GM18498 (cell line): ENCODE results near the gene NKX2-1.
"Not testable (repeated sequence)": the region's sequence is repeated elsewhere in the genome, so short reads cannot be mapped to it uniquely, and the experiment has no call there.

Source experiments
- ATAC-seq: cut with Tn5 transposase; IDR thresholded peaks from one replicate; pipeline ENCODE4 v1.9.1; 2021; ENCODE audit warnings: mild to moderate bottlenecking, moderate library complexity; ENCODE audit not compliant: unreplicated experiment

Gene NKX2-1

DNA sequence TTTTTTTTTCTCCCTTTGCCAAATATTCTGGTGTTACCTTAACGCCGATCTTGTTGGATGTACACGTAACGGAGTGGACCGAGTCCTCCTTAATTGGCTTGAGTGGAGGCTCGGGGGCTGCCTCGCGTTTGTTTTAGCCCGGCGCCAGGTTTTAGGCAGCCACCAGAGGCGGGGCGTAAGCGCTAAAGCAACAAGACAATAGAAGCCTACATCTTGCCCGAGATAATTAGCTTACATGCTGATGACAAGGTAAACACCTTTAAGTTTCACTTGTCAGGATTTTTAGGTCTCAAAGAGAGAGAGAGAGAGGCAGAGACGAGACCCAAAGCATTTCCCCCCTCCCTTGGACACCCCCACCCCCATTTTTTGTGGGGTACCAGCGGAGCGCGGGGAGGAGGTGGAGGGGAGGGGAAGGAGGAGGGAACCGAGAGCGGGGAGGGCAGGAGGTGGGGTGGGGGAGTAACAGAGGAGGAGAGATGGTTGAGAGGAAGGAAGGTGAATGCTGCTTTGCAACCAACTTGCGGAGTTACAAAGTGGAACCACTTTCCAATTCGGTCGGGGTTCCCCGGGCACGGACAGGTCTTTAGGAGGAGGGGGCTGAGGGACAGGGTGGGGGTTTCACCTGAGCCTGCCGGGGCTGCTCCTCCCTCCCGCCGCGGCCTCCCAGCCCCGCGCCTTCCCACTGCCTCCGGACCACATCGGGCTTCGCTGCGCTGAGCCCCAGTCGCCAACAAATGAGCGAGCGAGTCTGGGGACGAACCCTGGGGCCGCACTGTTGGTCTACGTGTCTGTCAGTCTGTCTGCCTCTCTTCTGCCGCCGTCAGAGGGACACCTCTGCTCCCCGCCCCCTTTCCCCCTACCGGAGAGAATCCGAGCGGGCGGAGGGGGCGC is at the start of gene NKX2-1:
Gene NKX2-1, minus strand, starts transcription at position 802 of the 891 bp plus-strand sequence. Its CDS starts 103 bp downstream, at position 699.
- ATAC-seq = no peak

DNA sequence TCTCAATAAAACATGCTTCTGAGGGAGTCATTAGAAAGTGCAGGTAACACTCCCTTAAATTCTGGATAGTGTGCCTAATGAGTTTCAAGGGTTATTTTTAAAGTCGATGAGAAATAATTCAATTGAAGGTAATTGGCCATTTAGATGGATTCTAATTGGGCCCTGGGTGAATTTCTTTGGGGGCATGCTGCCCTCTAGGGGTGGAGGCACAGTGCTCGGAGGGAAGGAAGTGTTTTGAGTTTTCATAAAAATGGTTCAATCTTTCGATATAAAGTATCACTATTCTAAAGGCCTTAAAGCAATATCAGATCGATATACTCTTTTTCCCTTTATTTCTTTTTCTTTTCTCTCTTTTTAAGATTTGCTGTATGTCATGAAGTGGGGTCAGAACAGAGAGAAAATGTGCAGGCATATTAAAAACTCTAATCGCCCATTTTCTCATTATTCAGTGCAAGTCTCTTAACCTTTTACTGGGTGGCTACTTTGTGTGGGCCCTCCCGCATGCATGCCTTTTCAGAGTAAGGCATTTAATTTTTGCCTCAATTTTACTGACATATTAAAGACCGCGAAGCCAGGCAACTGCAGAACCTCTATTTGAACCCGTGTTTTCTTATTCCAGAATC is 36.9 kb upstream of the NKX2-1 start:
- no peak for ATAC-seq

DNA sequence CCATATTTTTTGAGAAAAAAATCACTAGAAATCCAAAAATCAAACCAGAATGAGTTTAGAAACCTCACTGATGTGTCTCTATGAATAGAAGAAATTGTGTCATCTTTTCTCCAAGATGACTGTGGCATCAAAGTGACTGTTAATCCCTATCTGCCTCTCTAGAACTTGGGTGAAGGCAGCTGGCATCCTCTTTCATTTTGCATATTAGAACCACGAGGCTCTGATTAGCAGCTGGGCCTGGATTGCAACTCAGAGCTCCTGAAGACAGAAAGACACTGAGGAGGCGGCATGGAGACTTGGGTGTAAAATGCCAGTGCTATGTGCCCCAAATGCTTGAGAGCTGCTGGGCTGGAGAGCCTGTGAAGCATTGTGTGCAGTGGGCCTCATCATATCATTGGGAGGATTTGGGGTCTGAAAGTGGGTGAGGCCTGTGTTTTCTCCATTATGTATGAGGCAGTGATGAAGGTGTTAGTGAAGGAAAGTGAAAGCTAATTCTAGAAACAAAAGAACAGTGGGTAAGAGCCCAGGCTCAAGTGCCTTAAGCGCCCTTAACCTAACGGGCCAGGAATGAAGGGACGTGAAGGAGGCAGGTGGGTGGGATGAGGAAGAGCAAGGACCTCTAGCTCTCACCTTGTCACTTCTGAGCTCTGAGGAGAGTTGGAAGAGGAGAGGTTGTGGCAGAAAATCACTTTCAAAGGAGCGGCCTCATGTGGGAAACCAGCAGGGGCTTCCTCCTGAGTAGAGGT is 36.1 kb upstream of the NKX2-1 start:
- no peak for ATAC-seq

DNA sequence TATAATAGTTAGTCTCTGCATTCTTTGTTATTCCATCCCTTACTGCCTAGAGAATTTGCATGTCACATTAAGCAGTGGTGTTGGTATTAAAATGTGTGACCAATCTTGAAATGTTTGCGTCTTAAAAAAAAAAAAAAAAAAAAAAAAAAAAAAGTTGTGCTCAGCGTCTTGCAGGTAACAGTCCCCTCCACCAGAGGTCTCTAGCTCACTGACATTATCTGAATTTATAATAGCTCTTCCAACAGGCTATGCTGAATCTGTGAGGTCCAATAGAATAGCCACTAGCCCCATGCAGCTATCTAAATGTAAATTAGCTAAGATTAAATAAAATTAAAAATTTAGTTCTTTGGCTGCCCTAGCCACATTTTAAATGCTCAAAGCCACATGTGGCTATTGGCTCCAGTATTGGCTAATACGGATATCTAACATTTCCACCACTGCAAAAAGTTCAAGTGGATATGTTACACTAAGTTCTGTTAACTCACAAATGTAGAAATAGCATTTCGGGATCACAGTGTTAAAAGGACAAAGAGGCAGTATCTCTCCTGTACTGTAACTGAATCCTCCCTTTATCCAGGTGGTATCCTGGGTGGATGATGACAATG is 33.7 kb upstream of the NKX2-1 start:
- ATAC-seq = peak; percentile 77

- no peak for ATAC-seq
Observed at GRCh38 chr14:36550899-36551298, 30.9 kb upstream of the NKX2-1 start.

DNA sequence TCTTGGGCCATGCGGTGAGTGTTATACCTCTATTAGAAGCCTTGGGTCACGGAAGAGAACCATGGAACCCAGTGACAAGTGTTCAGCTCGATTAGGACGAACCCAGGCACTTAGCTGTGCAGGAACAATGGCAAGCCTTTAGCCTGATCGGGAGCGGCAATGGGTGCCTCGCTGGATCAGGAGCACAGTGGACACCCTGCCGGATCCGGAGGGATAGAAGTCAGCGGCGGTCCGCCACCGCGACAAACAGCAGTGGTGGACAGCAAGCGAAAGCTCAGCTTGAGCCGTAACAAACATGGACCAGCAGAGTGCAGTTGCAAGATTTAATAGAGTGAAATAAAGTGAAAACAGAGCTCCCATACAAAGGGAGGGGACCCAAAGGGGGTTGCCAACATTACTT is 24.2 kb upstream of the NKX2-1 start:
- ATAC-seq = not testable (repeated sequence)

GRCh38 chr14:36538051-36538450 is 18.0 kb upstream of the NKX2-1 start:
- ATAC-seq = no peak

- no peak for ATAC-seq
Observed at GRCh38 chr14:36529062-36529461, 9.0 kb upstream of the NKX2-1 start.

- ATAC-seq = no peak
Observed at GRCh38 chr14:36525746-36526099, 5.7 kb upstream of the NKX2-1 start.

DNA sequence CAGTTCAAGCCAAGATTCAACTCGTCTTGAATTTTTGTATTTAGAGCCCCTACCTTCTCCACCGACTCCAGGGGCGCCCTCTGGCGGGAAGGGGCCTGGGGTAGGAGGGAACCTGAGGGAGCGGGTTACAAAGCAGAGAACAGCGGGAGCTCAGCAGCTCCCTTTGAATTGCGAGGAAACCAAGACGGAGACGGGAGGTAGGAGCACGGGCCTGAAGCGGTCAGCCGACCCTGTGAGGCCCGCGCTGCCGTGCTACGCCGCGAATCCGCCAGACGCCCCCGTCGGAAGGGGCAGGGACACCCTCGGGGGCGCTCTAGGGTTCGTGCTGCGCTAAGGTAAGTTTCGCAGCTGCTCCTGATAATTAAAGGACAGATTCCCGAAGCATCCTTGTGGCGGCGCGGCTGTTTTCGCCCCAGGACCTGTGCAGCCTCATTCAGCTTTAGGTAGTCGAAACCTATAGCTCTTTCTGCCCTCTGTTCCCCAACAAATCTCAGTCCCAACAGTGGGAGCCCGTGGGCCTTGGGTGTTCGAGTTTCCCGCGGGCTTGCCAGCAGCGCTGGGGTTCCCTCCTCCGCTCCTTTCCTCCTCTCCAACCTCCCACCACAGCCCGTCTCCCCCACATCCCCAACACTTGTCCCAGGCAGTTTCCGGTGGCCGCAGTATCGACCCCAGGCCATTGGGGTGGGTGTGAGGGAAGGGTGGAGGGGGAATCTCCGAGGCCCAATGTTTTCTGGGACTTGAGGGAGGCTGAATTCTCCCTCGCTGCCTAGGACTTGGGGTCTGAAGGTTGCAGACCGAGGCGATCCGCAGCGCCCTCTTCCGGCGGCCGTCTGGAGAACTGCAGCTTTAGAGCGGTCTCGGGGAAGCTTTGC is 5.1 kb upstream of the NKX2-1 start:
- ATAC-seq = no peak

GRCh38 chr14:36524220-36524837 is 4.3 kb upstream of the NKX2-1 start:
- ATAC-seq = no peak

GRCh38 chr14:36522972-36523715 is 3.1 kb upstream of the NKX2-1 start:
- ATAC-seq = no peak

- ATAC-seq = no peak
Observed at GRCh38 chr14:36522347-36522971, 2.4 kb upstream of the NKX2-1 start.

GRCh38 chr14:36521598-36522345 is 1.7 kb upstream of the NKX2-1 start:
- no peak for ATAC-seq

DNA sequence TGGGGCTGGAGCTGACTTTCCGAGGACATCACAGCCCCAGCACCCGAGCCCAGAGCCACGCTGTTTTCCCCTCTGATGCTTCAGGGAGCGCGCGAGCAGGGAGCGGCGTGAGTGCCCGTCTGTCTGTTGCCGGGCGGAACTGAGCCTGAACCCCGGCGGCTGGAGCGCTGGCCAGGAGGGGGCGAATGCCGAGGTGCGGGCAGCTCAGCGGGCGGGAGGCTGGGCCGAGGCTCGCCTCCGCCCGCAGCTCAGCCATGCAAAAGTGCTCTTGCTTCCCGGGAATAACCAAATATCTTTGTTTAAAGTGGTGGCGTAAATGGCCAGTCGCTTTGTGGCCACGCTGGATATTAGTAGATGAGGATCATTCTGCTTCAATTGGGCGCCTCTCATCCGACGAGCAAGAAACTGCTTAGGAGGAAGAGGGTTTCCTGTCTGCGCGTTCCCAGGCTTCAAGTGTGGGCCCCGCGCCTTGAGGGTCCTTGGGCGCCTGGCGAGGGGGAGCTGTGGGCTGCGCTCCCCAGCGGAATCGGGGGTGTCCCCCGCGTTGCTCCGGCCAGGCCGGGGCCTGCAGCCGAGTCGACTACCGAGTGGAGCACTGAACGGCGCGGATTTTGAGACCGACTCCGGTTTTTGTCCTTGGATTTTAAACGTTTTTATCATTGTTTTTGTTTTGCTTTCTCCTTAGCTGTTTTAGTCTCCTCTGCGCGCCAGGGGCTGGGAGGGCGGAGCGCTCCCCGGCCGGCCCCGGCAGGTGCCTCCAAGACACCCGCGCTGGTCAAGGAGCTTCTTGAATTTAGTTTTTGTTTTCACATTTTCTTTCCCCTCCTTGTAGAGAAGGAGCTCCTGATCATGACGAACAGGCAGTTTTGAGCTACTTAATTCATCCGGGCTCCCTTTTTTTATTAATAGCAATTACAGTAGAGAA is 831 bp upstream of the NKX2-1 start:
- ATAC-seq = no peak

GRCh38 chr14:36518586-36519430 is 1.2 kb downstream of the NKX2-1 start:
- ATAC-seq = no peak
